GM12873 (cell line): ENCODE data around the gene PRR5.

ENCODE experiments used
- CTCF ChIP-seq: IDR thresholded peaks from 2 replicates; pipeline ENCODE4 v1.5.1; 2012; ENCODE audit warnings: low read depth, mild to moderate bottlenecking, moderate library complexity, low read length, control low read depth; ENCODE audit not compliant: insufficient read depth; ENCODE audit errors: missing control alignments

The PRR5 gene

GRCh38 chr22:44683881-44684280 lies 18.1 kb upstream of the PRR5 start:
- TF ChIP-seq CTCF, result no peak

GRCh38 chr22:44684506-44685383 lies 17.3 kb upstream of the PRR5 start:
- TF ChIP-seq CTCF, result peak; percentile 97

- no peak for TF ChIP-seq CTCF
Observed at GRCh38 chr22:44685384-44686056, 16.5 kb upstream of the PRR5 start.

- no peak for TF ChIP-seq CTCF
Observed at GRCh38 chr22:44686873-44687600, 15.0 kb upstream of the PRR5 start.

DNA sequence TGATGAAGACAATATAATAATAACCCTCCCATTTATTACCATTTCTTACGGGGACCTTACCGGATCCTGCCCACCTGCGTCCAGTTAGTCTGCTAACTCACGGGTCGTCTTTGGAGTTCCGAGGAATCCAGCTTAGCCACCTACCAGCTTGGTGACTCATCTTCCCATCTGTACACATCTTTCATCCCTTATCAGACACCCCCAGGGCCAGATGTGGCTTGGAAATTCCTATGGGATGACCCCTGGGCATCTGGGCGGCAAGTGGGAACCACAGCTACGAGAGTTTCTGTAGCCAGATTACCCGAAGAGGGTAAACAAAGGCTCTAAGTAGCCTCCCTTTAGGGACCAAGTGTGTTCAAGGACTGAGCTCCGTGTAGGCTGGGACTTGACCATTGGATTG lies 12.8 kb upstream of the PRR5 start:
- no peak for TF ChIP-seq CTCF

- TF ChIP-seq CTCF, result no peak
Observed at GRCh38 chr22:44689915-44690524, 12.0 kb upstream of the PRR5 start.
